ENCODE measurements around the gene RNGTT.

GRCh38 chr6:88665131-88665530 lies 298.3 kb downstream of the RNGTT start:
- no peak for TF ChIP-seq CTCF (conservative IDR thresholded peaks at IDR 0.05)
- TF ChIP-seq ZFX (IDR thresholded peaks at IDR 0.05): no peak

All from C4-2B (cell line).